ENCODE data around the gene BTAF1. TPM values are rescaled to one million over a fixed set of nuclear protein-coding genes. Genes with fewer than 3 reads are reported as not detected.

BTAF1 gene
- total and polyA plus RNA-seq, 10 of the 15 experiments (the other 5 are each of a cell fraction or from before 2014, with no cell fraction given), result 11.8 to 157 (median 55.5) TPM

DNA sequence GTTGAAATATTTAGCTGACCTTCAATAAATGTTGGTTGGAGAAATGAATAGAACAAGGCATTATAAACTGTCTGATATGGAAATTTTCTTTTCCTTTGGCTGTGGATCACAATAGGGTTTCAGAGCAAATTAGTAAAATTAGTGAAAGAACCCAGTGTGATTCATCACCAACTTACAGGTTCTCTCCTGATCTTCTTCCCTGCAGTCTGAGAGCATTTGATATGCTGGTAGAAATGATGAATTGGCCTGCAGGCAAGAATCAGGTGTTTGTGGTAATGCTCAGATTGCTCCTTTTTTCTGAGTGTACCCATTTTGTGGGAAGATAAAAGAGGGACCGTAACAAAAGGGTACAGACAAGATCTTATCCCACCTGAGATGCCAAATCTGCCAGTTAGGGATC lies 51.9 kb downstream of the BTAF1 start (continued):
- TF ChIP-seq, protein P1, sequence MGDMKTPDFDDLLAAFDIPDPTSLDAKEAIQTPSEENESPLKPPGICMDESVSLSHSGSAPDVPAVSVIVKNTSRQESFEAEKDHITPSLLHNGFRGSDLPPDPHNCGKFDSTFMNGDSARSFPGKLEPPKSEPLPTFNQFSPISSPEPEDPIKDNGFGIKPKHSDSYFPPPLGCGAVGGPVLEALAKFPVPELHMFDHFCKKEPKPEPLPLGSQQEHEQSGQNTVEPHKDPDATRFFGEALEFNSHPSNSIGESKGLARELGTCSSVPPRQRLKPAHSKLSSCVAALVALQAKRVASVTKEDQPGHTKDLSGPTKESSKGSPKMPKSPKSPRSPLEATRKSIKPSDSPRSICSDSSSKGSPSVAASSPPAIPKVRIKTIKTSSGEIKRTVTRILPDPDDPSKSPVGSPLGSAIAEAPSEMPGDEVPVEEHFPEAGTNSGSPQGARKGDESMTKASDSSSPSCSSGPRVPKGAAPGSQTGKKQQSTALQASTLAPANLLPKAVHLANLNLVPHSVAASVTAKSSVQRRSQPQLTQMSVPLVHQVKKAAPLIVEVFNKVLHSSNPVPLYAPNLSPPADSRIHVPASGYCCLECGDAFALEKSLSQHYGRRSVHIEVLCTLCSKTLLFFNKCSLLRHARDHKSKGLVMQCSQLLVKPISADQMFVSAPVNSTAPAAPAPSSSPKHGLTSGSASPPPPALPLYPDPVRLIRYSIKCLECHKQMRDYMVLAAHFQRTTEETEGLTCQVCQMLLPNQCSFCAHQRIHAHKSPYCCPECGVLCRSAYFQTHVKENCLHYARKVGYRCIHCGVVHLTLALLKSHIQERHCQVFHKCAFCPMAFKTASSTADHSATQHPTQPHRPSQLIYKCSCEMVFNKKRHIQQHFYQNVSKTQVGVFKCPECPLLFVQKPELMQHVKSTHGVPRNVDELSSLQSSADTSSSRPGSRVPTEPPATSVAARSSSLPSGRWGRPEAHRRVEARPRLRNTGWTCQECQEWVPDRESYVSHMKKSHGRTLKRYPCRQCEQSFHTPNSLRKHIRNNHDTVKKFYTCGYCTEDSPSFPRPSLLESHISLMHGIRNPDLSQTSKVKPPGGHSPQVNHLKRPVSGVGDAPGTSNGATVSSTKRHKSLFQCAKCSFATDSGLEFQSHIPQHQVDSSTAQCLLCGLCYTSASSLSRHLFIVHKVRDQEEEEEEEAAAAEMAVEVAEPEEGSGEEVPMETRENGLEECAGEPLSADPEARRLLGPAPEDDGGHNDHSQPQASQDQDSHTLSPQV (IDR thresholded peaks at IDR 0.05), result no peak
- TF ChIP-seq, protein P2, sequence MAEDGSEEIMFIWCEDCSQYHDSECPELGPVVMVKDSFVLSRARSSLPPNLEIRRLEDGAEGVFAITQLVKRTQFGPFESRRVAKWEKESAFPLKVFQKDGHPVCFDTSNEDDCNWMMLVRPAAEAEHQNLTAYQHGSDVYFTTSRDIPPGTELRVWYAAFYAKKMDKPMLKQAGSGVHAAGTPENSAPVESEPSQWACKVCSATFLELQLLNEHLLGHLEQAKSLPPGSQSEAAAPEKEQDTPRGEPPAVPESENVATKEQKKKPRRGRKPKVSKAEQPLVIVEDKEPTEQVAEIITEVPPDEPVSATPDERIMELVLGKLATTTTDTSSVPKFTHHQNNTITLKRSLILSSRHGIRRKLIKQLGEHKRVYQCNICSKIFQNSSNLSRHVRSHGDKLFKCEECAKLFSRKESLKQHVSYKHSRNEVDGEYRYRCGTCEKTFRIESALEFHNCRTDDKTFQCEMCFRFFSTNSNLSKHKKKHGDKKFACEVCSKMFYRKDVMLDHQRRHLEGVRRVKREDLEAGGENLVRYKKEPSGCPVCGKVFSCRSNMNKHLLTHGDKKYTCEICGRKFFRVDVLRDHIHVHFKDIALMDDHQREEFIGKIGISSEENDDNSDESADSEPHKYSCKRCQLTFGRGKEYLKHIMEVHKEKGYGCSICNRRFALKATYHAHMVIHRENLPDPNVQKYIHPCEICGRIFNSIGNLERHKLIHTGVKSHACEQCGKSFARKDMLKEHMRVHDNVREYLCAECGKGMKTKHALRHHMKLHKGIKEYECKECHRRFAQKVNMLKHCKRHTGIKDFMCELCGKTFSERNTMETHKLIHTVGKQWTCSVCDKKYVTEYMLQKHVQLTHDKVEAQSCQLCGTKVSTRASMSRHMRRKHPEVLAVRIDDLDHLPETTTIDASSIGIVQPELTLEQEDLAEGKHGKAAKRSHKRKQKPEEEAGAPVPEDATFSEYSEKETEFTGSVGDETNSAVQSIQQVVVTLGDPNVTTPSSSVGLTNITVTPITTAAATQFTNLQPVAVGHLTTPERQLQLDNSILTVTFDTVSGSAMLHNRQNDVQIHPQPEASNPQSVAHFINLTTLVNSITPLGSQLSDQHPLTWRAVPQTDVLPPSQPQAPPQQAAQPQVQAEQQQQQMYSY (CRISPR knock-in tag; IDR thresholded peaks at IDR 0.05), result no peak
- TF ChIP-seq, protein P3, sequence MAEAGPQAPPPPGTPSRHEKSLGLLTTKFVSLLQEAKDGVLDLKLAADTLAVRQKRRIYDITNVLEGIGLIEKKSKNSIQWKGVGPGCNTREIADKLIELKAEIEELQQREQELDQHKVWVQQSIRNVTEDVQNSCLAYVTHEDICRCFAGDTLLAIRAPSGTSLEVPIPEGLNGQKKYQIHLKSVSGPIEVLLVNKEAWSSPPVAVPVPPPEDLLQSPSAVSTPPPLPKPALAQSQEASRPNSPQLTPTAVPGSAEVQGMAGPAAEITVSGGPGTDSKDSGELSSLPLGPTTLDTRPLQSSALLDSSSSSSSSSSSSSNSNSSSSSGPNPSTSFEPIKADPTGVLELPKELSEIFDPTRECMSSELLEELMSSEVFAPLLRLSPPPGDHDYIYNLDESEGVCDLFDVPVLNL (IDR thresholded peaks at IDR 0.05; ENCODE audit: low read depth, low read length), result no peak
- no peak for TF ChIP-seq ASH2L (IDR thresholded peaks at IDR 0.05; ENCODE audit: borderline replicate concordance, low read depth)
- TF ChIP-seq PML (IDR thresholded peaks at IDR 0.05; ENCODE audit: low read length), result no peak
- no peak for TF ChIP-seq SMARCA5 (IDR thresholded peaks at IDR 0.05)
- TF ChIP-seq SMAD5 (IDR thresholded peaks at IDR 0.05; ENCODE audit: low read depth), result no peak
- TF ChIP-seq NFXL1 (IDR thresholded peaks at IDR 0.05; ENCODE audit: borderline replicate concordance), result no peak
- TF ChIP-seq NRF1 (conservative IDR thresholded peaks at IDR 0.05; ENCODE audit: low read depth, low read length), result no peak
- no peak for TF ChIP-seq HDAC6 (IDR thresholded peaks at IDR 0.05; ENCODE audit: unreplicated experiment)

Measured in GM12878 (cell line).